HG02571 (cell line): ENCODE measurements around the gene EFCAB6.

ENCODE experiments used
- ATAC-seq: cut with Tn5 transposase; IDR thresholded peaks from one replicate; pipeline ENCODE4 v1.9.1; 2021; ENCODE audit warnings: mild to moderate bottlenecking, moderate library complexity; ENCODE audit not compliant: unreplicated experiment

The EFCAB6 gene

GRCh38 chr22:43830931-43831560 is 18.9 kb upstream of the EFCAB6 start:
- ATAC-seq = no peak

GRCh38 chr22:43829904-43830851 is 18.1 kb upstream of the EFCAB6 start:
- ATAC-seq = no peak

- ATAC-seq = no peak
Measured at GRCh38 chr22:43828998-43829782, 17.1 kb upstream of the EFCAB6 start.

GRCh38 chr22:43828725-43828997 is 16.6 kb upstream of the EFCAB6 start:
- ATAC-seq = no peak

GRCh38 chr22:43827926-43828724 is 16.0 kb upstream of the EFCAB6 start:
- ATAC-seq = no peak

- ATAC-seq = no peak
Measured at GRCh38 chr22:43827003-43827735, 15.1 kb upstream of the EFCAB6 start.

GRCh38 chr22:43826142-43827002 is 14.3 kb upstream of the EFCAB6 start:
- ATAC-seq = no peak

- ATAC-seq = no peak
Measured at GRCh38 chr22:43825651-43826050, 13.5 kb upstream of the EFCAB6 start.

GRCh38 chr22:43824724-43825420 is 12.8 kb upstream of the EFCAB6 start:
- ATAC-seq = no peak

- ATAC-seq = no peak
Measured at GRCh38 chr22:43823911-43824665, 12.0 kb upstream of the EFCAB6 start.

- ATAC-seq = no peak
Measured at GRCh38 chr22:43823353-43823908, 11.3 kb upstream of the EFCAB6 start.

- no peak for ATAC-seq
Measured at GRCh38 chr22:43821606-43822425, 9.7 kb upstream of the EFCAB6 start.

GRCh38 chr22:43820651-43821305 is 8.7 kb upstream of the EFCAB6 start:
- no peak for ATAC-seq

GRCh38 chr22:43819931-43820640 is 8.0 kb upstream of the EFCAB6 start:
- ATAC-seq = no peak

GRCh38 chr22:43819421-43819921 is 7.4 kb upstream of the EFCAB6 start:
- ATAC-seq = no peak
